K562 (cell line): ENCODE results near the gene RPS19. TPM values are rescaled to one million over a fixed set of nuclear protein-coding genes. Genes with fewer than 3 reads are reported as not detected.

ENCODE experiments used
- ATF7 ChIP-seq: fragments of 450-650 bp; IDR thresholded peaks from 2 replicates; pipeline ENCODE4 v1.7.1; 2014; ENCODE audit warnings: mild to moderate bottlenecking, moderate library complexity
- BHLHE40 ChIP-seq: IDR thresholded peaks from 2 replicates; pipeline ENCODE4 v1.6.1; 2011; ENCODE audit warnings: low read length, improper control_type of control experiment
- CBFB ChIP-seq: sonication (generic); formaldehyde crosslinking; IDR thresholded peaks from 2 replicates; pipeline ENCODE4 v1.4.0; 2020; ENCODE audit warnings: mild to moderate bottlenecking, missing genetic modification reagents
- FOXA1 ChIP-seq: fragments of 450-650 bp; IDR thresholded peaks from 2 replicates; pipeline ENCODE4 v1.6.1; 2016; ENCODE audit warnings: mild to moderate bottlenecking, borderline replicate concordance
- HDAC8 ChIP-seq: fragments of 450-650 bp; IDR thresholded peaks from 2 replicates; pipeline ENCODE4 v1.6.1; 2016; ENCODE audit warnings: mild to moderate bottlenecking, missing genetic modification characterization, moderate library complexity, missing compliant biosample characterization
- KAT8 ChIP-seq: fragments of 450-650 bp; IDR thresholded peaks from 2 replicates; pipeline ENCODE4 v1.6.1; 2016; ENCODE audit warnings: low read depth, mild to moderate bottlenecking
- MCM5 ChIP-seq: fragments of 450-650 bp; IDR thresholded peaks from 2 replicates; pipeline ENCODE4 v1.6.1; 2016; ENCODE audit warnings: low read depth
- MTA1 ChIP-seq: fragments of 450-650 bp; IDR thresholded peaks from 2 replicates; pipeline ENCODE4 v1.6.1; 2017; ENCODE audit warnings: borderline replicate concordance
- NRF1 ChIP-seq, 2 experiments: fragments of 450-650 bp; IDR thresholded peaks in 1 of 2; conservative IDR thresholded peaks in 1 of 2; 2 replicates each; pipeline ENCODE4 v1.6.1; 2014; ENCODE audit warnings: mild to moderate bottlenecking in 2 of 2
- PTTG1 ChIP-seq: fragments of 450-650 bp; IDR thresholded peaks from 2 replicates; pipeline ENCODE4 v1.6.1; 2016; ENCODE audit warnings: low read depth, mild to moderate bottlenecking, missing genetic modification characterization, missing compliant biosample characterization
- TEAD4 ChIP-seq, 2 experiments: sonication (generic) in 1 of 2; formaldehyde crosslinking in 1 of 2; IDR thresholded peaks; 2 replicates each; pipeline versions ENCODE4 v1.6.1 to v1.8.0; 2012 to 2022; ENCODE audit warnings: borderline replicate concordance in 1 of 2, inconsistent platforms in 1 of 2, low read length in 1 of 2, mild to moderate bottlenecking in 1 of 2, missing genetic modification reagents in 1 of 2
- ZNF324 ChIP-seq: fragments of 250-450 bp; sonication (Bioruptor Pico); IDR thresholded peaks from 2 replicates; pipeline ENCODE4 v1.4.0; 2020; ENCODE audit warnings: mild to moderate bottlenecking
- ZNF431 ChIP-seq: sonication (generic); formaldehyde crosslinking; IDR thresholded peaks from 2 replicates; pipeline ENCODE4 v1.8.0; 2022; ENCODE audit warnings: mild to moderate bottlenecking, missing genetic modification reagents
- ZNF717 ChIP-seq: fragments of 250-450 bp; sonication (Bioruptor Pico); IDR thresholded peaks from 2 replicates; pipeline ENCODE4 v1.5.0; 2021
- polyA plus RNA-seq, 8 experiments: library from polyadenylated mRNA; depleted of rRNA in 4 of 8; stranded (reverse) in 5 of 8; unstranded in 3 of 8; fragments of >200 nt; fragmentation: Nextera tagmentation in 2 of 8; fragmentation: Illumina TruSeq in 1 of 8; extraction: Ambion mirVana in 2 of 8; extraction: Trizol in 1 of 8; gene quantifications; 2 replicates each; pipeline versions ENCODE4 v1.2.1 to v1.2.3, GENCODE V29; 2011 to 2014; ENCODE audit warnings: inconsistent platforms in 1 of 8, missing spikeins in 1 of 8
- total RNA-seq, 7 experiments: library from RNA; depleted of rRNA in 6 of 7; stranded (reverse); fragments of >200 nt in 6 of 7; fragmentation: Illumina TruSeq in 2 of 7; extraction: Trizol in 2 of 7; gene quantifications; 2 replicates each; pipeline versions ENCODE4 v1.2.1 to v1.2.3, GENCODE V29; 2011 to 2021; ENCODE audit warnings: low replicate concordance in 1 of 7
- TF ChIP-seq, protein P1 (sequence below): fragments of 150-350 bp; conservative IDR thresholded peaks from 2 replicates; pipeline ENCODE4 v1.6.1; 2014; ENCODE audit warnings: low read length
- TF ChIP-seq, protein P2 (sequence below): fragments of 250-450 bp; sonication (Bioruptor Pico); IDR thresholded peaks from 2 replicates; pipeline ENCODE4 v1.8.0; 2022; ENCODE audit warnings: moderate library complexity, mild to moderate bottlenecking, inconsistent platforms
- TF ChIP-seq, protein P3 (sequence below): conservative IDR thresholded peaks from 2 replicates; pipeline ENCODE4 v1.6.1; 2011; ENCODE audit warnings: low read depth, mild to moderate bottlenecking, low read length; ENCODE audit not compliant: control insufficient read depth
- TF ChIP-seq, protein P4 (sequence below): fragments of 450-650 bp; formaldehyde crosslinking; IDR thresholded peaks from 2 replicates; pipeline ENCODE4 v1.4.0; 2022; ENCODE audit warnings: mild to moderate bottlenecking, moderate library complexity
- TF ChIP-seq, protein P5 (sequence below): fragments of 250-450 bp; sonication (Bioruptor Pico); IDR thresholded peaks from 2 replicates; pipeline ENCODE4 v1.5.0; 2021; ENCODE audit warnings: mild to moderate bottlenecking, moderate library complexity

Gene RPS19
- total and polyA plus RNA-seq, 9 of the 15 experiments (the other 6 are each of a cell fraction or from before 2014, with no cell fraction given), result 1,964 to 3,408 (median 2,747) TPM

DNA sequence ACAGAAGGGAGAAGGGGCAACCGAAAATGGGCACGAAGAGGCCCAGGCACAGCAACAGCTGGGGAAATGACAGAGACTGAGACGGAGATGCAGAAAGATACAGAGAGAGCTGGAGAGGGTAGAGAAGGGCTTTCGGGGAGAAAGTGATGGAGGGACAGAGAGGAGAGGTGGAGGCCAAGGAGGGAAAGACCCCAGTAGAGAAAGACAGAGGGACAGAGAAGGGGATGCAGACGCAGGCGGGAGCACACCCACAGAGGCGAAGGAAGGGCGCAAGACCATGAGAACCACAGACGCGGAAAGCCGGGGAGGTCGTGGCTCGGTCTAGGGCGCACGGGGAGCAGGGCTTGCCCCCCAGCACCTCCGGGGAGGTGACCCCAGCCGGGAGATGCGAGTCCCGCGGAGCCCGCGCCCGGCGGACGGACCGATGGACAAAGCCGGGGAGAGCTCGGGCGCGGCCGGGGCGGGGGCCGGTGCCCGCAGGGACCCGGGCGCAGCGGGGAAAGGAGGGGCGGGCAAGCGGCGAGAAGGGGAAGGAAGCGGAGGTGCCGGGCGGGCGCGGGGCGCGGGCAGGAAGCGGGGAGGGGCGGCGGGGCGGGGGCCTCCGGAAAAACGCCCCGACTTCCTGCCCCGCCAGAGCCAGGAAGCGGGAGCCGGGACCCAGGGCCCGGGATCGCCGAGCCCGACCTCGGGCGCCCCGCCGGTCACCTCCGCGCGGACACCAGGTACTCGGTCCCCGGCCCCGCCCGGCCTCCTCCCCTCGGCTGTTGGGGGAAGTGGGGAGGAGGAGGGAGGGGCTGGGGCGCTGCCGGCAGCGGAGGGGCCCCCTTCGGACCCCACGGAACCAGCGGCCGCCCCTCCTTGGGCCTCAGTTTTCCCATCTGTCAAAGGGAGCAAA is 22.8 kb downstream of the RPS19 start, which contains the start of gene ARHGEF1 (continued):
- TF ChIP-seq, protein P1, sequence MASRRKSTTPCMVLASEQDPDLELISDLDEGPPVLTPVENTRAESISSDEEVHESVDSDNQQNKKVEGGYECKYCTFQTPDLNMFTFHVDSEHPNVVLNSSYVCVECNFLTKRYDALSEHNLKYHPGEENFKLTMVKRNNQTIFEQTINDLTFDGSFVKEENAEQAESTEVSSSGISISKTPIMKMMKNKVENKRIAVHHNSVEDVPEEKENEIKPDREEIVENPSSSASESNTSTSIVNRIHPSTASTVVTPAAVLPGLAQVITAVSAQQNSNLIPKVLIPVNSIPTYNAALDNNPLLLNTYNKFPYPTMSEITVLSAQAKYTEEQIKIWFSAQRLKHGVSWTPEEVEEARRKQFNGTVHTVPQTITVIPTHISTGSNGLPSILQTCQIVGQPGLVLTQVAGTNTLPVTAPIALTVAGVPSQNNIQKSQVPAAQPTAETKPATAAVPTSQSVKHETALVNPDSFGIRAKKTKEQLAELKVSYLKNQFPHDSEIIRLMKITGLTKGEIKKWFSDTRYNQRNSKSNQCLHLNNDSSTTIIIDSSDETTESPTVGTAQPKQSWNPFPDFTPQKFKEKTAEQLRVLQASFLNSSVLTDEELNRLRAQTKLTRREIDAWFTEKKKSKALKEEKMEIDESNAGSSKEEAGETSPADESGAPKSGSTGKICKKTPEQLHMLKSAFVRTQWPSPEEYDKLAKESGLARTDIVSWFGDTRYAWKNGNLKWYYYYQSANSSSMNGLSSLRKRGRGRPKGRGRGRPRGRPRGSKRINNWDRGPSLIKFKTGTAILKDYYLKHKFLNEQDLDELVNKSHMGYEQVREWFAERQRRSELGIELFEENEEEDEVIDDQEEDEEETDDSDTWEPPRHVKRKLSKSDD, result no peak
- TF ChIP-seq HDAC8 (tag) (no peak), ZNF324 (CRISPR knock-in tag) (no peak), MTA1 (0 out of 2 replicates have a peak, but pooled peaks have one; percentile 31), ATF7 (no peak), ZNF431 (CRISPR knock-in tag) (no peak), KAT8 (no peak), BHLHE40 (no peak), CBFB (no peak), NRF1 (conservative IDR thresholded peaks at IDR 0.05 in 1 of 2, IDR thresholded peaks at IDR 0.05 in 1 of 2) (no peak), FOXA1 (no peak), TEAD4 (IDR thresholded peaks at IDR 0.05; ENCODE audit: low read length) (no peak), TEAD4 (CRISPR knock-in tag; IDR thresholded peaks at IDR 0.05; ENCODE audit: borderline replicate concordance) (no peak), PTTG1 (tag) (no peak), MCM5 (no peak), ZNF717 (no peak)
- TF ChIP-seq, protein P2, sequence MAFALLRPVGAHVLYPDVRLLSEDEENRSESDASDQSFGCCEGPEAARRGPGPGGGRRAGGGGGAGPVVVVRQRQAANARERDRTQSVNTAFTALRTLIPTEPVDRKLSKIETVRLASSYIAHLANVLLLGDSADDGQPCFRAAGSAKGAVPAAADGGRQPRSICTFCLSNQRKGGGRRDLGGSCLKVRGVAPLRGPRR (CRISPR knock-in tag), result no peak
- TF ChIP-seq, protein P3, sequence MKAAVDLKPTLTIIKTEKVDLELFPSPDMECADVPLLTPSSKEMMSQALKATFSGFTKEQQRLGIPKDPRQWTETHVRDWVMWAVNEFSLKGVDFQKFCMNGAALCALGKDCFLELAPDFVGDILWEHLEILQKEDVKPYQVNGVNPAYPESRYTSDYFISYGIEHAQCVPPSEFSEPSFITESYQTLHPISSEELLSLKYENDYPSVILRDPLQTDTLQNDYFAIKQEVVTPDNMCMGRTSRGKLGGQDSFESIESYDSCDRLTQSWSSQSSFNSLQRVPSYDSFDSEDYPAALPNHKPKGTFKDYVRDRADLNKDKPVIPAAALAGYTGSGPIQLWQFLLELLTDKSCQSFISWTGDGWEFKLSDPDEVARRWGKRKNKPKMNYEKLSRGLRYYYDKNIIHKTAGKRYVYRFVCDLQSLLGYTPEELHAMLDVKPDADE, result 0 out of 2 replicates have a peak, but pooled peaks have one; percentile 37
- TF ChIP-seq, protein P4, sequence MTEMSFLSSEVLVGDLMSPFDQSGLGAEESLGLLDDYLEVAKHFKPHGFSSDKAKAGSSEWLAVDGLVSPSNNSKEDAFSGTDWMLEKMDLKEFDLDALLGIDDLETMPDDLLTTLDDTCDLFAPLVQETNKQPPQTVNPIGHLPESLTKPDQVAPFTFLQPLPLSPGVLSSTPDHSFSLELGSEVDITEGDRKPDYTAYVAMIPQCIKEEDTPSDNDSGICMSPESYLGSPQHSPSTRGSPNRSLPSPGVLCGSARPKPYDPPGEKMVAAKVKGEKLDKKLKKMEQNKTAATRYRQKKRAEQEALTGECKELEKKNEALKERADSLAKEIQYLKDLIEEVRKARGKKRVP (CRISPR knock-in tag), result no peak
- TF ChIP-seq, protein P5, sequence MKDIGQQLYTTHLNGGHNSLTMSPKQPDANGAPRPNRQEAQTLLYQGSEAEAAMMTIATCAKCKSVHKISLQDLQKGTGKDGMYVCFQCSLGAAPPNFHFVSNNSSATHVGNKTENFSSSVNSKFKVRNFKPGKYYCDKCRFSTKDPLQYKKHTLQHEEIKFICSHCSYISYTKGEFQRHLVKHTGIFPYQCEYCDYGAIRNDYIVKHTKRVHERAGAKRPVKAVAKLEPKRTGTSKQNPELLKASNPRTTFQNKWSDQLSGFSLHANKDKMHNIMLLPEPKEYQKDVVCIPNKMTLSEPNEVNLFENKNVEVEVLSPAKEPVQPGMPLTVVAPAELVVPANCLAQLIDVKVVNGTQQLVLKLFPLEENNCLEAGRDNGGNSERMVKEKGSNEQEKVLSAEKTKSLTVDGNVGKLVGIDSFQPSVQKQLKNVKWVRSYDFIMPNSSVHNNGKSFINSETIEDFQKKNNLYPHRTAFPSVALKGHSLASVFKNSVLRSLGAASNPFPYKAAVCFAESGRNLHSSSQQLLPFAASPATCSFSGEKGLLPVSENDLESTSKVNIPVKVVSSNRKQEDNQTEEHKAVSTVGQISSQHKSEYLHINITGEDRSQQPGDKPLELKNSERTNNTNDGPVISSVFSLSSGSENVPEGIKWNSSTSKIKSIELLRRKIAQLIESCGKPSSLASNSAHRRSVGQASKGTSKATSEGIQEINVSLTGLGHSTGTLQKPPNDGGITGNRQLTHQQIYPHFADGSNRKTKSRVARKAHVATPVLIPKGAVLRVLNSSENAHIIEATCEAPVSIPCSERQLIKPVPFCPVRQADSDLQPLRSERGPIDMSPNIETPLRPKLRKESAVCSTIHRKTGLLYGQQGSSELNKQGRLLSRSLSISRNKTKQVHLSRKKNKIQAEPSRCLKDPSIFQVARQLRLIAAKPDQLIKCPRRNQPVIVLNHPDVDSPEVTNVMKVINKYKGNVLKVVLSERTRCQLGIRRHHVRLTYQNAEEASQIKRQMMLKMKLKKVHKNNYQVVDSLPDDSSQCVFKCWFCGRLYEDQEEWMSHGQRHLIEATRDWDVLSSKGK (CRISPR knock-in tag), result no peak
